Testis (tissue), 2 donors: Measurements from ENCODE around the gene PGM1.

Source experiments
- CTCF ChIP-seq, 3 experiments: fragments of 450-650 bp in 2 of 3; fragments of 200-600 bp in 1 of 3; sonication (generic) in 1 of 3; IDR thresholded peaks; one replicate each; pipeline ENCODE4 v1.5.1; 2016 to 2019; ENCODE audit warnings: antibody characterized with exemption in 3 of 3, mild to moderate bottlenecking in 2 of 3, moderate library complexity in 1 of 3
- POLR2A ChIP-seq: fragments of 450-650 bp; IDR thresholded peaks from one replicate; pipeline ENCODE4 v1.6.1; 2017; ENCODE audit warnings: antibody characterized with exemption, mild to moderate bottlenecking, moderate library complexity

GRCh38 chr1:63698001-63698838 lies 105.0 kb downstream of the PGM1 start:
- no peak for TF ChIP-seq POLR2A
- no peak for TF ChIP-seq CTCF (IDR thresholded peaks at IDR 0.05)
